Activated CD4-positive, alpha-beta T cell treated with anti-CD3 and anti-CD28 coated beads, Interleukin-2, amount 50 U/mL, for 16 hours (primary cell): Measurements from ENCODE around the gene CGB1.

Experiments used
- DNase-seq: peaks from one replicate; pipeline ENCODE4 v3.0.0-alpha.2; 2020

The CGB1 gene

DNA sequence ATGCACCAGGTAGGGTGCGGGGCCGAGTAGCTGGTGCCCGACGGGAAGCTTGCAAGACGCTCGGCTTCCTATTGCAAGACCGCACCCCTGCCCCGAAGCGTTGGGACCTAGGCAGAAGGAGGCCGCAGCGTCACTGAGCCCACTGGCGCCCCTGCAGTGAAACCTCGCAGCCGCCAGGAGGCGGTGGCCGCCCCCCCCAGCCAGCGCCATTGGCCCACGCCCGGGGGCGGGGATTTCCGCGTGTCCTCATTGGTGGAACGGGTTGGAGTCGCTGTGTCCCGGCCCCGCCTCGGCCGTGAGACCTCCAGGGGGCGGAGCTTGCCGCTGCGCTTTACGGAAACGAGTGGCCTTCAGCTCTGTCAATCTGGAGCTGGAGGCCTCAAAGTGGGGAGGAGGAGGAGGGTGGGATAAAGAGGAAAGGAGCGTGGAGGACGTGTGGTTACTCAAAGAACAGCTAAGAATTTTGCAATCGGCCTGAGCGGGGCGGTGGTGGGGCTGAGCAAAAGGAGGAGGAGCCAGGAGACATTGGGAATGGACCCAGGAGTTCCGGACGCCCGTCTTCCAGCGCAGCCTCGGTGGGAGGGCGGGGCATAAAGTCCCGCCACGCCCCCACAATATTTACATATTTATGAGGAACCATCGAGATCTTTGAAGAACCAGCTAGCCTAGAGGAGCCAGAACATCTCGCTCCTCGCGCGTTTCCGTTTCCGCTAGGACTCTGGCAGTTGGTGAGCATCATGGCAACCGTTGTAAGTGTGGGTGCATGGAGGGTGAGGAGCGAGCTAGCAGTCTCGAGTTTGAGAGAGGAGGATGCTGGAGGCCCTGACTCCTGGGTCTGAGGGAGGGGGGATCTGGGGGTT lies 43.3 kb downstream of the CGB1 start, which contains the start of the genes GYS1 and RUVBL2:
Gene GYS1, minus strand, starts transcription at position 135 of the 860 bp plus-strand sequence. CDS start 197 bp downstream, outside the sequence.
Gene RUVBL2, plus strand, starts transcription at position 713 of the 860 bp plus-strand sequence. Its CDS starts 25 bp downstream, at position 738.
- DNase-seq = peak; percentile 100

DNA sequence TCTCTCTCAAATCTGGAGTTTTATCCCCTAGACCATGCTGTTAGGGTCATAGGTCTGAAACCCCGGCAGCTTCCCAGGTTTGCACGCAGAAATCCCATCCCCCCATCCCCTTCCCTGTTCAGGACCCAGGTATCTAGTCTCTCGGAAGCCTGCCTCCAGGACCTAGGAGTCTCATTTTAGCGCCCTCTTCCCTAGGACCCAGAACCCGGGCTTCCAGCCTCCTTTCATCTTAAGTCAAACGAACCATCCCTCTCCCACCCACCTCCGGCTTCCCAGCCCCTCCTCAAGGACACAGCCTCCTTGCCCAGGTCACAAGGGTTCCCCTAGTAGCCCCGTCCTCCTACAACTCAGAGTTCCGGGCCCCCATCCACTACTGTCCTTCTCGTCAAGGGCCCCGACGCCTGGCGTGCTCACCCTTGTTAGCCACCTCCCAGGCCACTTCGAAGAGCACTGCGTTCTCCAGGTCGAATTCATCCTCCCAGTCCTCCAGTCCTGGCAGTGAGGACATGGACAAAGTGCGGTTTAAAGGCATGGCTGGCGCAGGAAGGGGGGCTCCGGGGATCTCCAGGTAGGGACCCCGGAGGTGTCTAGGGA lies 44.0 kb downstream of the CGB1 start:
- DNase-seq = no peak

DNA sequence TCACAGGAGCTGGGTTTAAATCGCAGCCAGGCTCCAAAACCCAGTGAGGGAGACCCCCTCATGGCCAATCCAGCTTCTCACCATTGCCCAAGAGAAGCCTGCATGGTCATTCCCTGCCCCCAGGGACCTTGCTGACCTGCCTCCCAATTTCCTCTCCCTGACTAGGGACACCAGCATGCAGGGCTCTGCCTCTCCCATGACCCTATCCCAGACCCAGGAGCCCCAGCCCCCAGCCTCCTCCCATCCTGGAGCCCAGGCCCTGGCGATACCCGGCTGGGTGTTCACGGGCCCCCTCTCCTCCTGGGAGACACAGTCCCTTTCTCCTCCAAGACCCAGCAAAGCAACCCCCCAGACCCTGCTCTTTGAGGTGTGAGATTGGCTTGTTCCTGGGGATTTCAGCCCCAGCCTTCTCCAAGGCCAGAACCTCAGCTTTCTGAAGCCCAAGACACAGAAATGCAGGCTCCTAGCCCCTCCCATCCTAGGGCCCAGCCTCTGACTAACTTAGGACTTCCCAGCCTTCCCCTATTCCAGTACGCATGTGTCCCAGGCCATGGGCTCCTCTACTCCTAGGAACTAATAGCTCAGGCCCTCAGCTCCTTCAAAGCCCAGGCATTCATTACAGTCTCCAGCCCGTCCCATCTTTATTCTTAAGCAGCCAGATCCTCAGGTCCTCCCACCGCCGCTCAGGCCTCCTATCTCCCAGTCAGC lies 44.7 kb downstream of the CGB1 start:
- no peak for DNase-seq

DNA sequence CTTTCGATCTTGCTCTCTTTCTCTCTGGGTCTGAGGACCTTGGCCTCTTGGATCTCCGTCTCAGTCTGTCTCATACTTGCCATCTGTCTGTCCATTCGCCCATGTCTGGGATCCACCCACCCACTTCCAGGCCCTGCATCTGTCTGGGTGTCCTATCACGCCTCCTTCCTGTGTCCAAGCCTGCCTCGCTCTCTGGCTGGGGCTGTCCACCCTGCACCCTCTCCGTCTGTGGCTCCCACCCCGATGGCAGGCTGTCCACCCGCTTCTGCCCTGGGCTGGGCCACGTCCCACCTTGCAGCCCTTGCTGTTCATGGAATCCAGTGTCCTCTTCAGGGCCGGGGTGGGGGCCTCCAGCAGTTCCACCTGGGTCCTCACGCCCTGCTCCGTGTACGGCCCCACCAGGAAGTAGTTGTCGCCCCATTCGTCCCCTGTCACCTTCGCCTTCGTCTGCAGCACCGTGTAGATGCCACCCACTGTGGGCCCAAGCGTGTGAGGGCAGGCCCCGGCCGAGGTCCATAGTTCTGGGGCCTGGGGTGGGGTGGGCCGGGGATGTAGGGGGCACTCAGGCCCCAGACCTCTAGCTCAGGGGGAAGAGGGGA lies 45.6 kb downstream of the CGB1 start:
- DNase-seq = no peak

DNA sequence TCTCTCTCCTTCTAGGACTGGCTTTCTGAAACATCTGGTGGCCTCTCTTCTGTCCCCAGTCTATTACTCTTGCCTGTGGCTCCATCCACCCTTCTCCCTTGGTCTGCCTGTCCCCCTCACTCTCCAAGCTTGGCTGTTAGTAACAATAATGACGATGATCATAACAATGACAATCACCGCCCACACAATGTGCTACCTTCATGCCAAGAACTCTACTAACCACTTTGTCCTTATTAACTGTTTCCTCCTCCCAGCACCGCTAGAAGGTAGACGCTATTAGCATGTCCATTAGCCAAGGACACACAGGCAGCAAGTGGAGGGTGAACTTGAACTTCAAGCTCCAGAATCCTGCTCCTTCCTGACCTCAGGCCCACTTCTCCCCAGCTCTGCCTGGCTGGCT lies 46.3 kb downstream of the CGB1 start:
- DNase-seq = no peak

DNA sequence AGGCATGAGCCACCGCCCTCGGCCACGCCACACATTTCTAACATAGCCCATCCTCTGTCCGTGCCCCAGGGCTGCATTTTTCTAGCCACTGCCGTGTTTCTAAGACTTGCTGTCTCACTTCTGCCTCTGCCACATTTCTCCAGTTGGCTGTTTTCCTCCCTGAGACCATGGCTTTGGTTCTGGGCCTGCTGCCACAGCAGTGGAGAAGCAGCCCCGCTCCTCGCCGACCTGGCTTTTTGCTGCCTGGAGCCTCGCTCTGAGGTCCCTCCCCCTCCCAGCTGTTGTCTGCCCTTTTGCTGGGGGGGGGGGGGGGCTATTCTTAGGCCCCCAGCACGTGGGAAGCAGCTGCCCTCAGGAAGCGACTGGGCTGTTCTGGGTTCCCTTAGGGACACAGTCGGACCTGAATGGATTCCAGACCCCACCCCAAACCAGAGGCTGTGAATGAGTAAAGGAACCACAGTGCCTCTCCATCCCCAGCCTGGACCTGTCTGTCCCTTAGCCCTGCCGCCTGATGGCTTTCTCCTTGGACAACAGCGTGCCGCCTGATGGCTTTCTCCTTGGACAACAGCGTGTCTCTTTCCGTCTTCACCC lies 46.9 kb downstream of the CGB1 start:
- no peak for DNase-seq

DNA sequence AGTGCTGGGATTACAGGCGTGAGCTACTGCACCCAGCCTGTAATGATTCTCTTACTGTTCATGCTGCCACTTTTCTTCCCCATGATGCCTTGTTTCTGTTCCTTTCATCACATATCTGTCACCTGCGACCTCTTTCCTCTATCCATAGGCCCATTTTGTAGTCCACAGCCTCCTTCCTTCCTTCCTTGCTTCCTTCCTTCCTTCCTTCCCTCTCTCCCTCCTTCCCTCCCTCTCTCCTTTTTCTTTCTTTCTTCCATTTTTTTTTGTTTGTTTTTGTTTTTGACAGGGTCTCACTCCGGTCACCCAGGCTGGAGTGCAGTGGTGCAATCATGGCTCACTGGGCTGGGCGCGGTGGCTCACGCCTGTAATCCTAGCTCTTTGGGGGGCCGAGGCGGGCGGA lies 47.8 kb downstream of the CGB1 start:
- DNase-seq = no peak

DNA sequence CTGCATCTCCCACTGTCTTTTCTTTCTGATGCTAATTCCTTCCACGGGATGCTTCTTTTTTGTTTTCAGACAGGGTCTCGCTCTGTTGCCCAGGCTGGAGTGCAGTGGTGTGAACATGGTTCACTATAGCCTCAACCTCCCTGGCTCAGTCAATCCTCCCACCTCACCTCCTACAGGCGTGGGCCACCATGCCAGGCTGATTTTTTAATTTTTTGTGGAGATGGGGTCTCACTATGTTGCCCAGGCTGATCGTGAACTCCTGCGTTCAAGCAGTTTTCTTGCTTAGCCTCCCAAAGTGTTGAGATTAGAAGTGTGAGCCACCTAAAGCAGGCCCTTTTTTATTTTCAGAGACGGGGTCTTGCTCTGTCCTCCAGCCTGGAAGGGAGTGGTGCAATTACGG lies 48.4 kb downstream of the CGB1 start:
- DNase-seq = no peak

DNA sequence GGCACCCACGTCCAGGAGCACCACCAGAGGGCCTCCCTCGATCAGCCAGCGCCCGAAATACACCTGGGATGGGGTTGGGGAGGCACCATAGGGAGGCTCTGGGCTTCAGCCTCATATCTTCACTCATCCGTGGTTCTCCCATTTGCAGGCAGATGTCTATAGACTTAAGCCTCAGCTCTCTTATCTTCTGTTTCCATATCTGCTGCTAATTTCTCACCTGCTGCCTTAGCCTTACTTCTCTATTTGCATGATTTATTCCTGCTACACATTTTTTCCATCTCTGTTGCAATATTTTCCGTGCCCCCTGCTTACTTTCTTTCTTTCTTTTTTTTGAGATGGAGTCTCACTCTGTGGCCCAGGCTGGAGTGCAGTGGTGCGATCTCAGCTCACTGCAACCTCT lies 49.4 kb downstream of the CGB1 start:
- DNase-seq = no peak

DNA sequence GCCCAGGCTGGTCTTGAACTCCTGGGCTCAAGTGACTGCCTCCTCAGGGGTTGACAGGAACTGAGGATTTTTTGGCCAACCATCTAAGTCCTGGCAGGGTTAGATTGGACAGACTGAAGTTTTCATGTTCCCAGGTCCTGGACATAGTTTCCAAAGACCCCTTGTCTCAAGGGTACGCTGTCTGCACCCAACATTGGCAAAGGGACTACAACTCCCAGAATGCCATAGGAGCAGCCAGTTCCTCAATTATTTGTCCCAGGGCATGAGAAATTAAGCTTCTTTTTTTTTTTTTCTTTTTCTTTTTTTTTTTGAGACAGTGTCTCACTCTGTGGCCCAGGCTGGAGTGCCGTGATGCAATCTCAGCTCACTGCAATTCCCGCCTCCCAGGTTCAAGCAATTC lies 50.5 kb downstream of the CGB1 start:
- DNase-seq = no peak

DNA sequence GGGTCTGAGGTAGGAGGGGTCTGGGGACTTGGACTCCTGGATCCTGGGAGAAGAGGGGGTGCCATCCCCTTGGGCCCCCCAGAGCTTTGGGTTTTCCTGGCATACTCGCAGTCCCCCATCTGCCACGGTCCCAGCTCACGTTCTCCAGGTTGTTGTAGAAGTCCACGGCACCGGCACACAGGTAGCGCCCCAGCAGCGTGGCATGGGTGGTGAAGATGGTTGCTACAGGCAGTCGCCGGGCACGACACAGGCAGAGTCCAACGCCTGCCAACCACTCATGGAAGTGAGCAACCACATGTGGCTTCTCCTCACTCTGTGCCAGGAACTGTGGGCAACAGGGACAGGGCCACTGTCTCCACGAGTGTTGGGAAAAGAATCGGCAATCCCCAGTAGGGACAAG lies 51.0 kb downstream of the CGB1 start:
- no peak for DNase-seq
